Right lobe of liver (tissue), 4 donors: ENCODE data around the gene PGD.

Experiments used
- CTCF ChIP-seq, 4 donors: fragments of 200-600 bp in 3 of 4; fragments of 450-650 bp in 1 of 4; IDR thresholded peaks; one replicate each; pipeline versions ENCODE4 v1.5.1 to v1.8.0; 2016 to 2022; ENCODE audit warnings: antibody characterized with exemption in 4 of 4, mild to moderate bottlenecking in 2 of 4
- POLR2A ChIP-seq: fragments of 450-650 bp; IDR thresholded peaks from one replicate; pipeline ENCODE4 v1.6.1; 2017; ENCODE audit warnings: antibody characterized with exemption, mild to moderate bottlenecking
- donor health status: DM: no; HTN: no; CAD: no.
- donor health status: DM: no; HTN: no; CAD: no.
- donor health status: DM: no; HTN: yes; CAD: no.

DNA sequence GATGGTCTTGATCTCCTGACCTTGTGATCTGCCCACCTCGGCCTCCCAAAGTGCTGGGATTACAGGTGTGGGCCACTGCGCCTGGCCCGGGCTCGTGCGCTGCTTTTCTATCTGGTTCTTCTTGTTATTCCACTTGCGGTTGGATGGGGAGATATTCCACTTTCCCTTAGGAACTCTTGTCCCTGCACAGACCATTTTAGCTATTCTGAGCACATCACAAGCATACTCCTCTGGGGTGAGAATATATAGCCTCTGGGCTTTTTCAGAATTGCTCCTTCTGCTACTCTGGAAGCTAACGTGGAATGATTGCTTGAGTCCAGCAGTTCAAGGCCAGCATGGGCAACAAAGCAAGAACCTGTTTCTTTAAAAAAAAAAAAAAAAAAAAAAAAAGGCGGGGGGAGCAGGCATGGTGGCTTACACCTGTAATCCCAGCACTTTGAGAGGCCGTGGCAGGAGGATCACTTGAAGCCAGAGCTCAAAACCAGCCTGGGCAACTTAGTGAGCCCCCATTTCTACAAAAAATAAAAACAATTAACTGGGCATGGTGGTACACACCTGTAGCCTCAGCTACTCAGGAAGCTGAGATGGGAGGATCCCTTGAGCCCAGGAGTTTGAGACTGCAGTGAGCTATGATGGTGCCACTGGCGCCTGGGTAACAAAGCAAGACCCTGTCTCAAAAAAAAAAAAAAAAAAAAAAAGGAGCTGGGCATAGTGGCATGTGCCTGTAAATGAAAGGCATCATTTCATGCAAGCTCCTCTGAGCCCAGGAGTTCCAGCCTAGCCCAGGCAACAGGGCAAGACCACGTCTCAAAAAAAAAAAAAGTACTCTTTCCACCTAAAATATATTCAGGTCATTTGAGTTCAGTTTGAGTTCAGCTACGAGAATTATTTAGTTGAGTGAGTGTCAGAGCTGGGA lies 11.8 kb upstream of the PGD start:
- no peak for TF ChIP-seq CTCF (IDR thresholded peaks at IDR 0.05)
- TF ChIP-seq POLR2A, result no peak
